ENCODE data around the gene CPSF7.

DNA sequence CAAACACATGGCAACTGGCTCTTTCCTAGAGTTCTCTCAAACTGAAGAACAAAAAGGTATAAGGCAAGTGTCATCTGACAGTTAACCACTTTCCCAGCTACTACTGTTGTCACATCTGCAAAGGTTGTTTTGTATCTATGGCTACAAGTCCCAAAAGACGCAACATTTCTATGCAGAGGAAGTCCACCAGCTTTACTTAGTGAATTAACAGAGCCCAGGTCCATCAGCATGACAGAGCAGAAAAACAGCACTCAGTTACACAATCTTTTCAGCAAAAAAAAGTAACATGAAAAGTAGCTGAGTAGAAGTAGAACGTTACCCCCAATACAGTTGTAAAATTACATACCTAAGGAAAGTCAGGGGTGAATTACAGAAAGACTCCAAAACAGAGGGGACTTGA lies 12.1 kb downstream of the CPSF7 start:
- TF ChIP-seq GATA2 (IDR thresholded peaks at IDR 0.05; ENCODE audit: low read depth, low read length) = no peak
- TF ChIP-seq GATA3 (IDR thresholded peaks at IDR 0.05; ENCODE audit: low read depth, low read length) = no peak

All from SH-SY5Y (cell line).